Keratinocyte (primary cell): ENCODE measurements around the gene STEEP1.

Experiments
- CTCF ChIP-seq, 3 experiments: IDR thresholded peaks in 1 of 3; conservative IDR thresholded peaks in 1 of 3; optimal IDR thresholded peaks in 1 of 3; 2 replicates in 2 of 3; 3 replicates in 1 of 3; pipeline versions ENCODE3 to v1.5.1; 2011; ENCODE audit warnings: low read length in 3 of 3, mild to moderate bottlenecking in 3 of 3, moderate library complexity in 2 of 3, control low read depth in 1 of 3, inconsistent platforms in 1 of 3; ENCODE audit not compliant: insufficient read depth in 2 of 3; ENCODE audit errors: extremely low read depth in 1 of 3
- EZH2 ChIP-seq: IDR thresholded peaks from one replicate; pipeline ENCODE4 v1.6.1; 2012; ENCODE audit warnings: inconsistent platforms, mild to moderate bottlenecking, low read length, moderate library complexity

- no peak for TF ChIP-seq CTCF (optimal IDR thresholded peaks at IDR 0.05 in 1 of 3, IDR thresholded peaks at IDR 0.05 in 1 of 3, conservative IDR thresholded peaks at IDR 0.05 in 1 of 3; ENCODE audit: extremely low read depth in 1 of 3, insufficient read depth in 2 of 3, low read length in 3 of 3)
- no peak for TF ChIP-seq EZH2
Observed at GRCh38 chrX:119602701-119603255, 37.6 kb upstream of the STEEP1 start.
